HepG2 (cell line): ENCODE measurements around the gene FAM20A. TPM values are rescaled to one million over a fixed set of nuclear protein-coding genes. Genes with fewer than 3 reads are reported as not detected.

Source experiments
- GABPA ChIP-seq, 2 experiments: IDR thresholded peaks; 2 replicates each; pipeline ENCODE4 v1.6.1; 2011 to 2016; ENCODE audit warnings: low read depth in 2 of 2, low read length in 1 of 2, missing biosample characterization in 1 of 2, missing genetic modification characterization in 1 of 2
- GATAD2A ChIP-seq: IDR thresholded peaks from 2 replicates; pipeline ENCODE4 v1.6.1; 2016
- MYNN ChIP-seq: sonication (generic); formaldehyde crosslinking; IDR thresholded peaks from 2 replicates; pipeline ENCODE4 v1.4.0; 2020; ENCODE audit warnings: mild to moderate bottlenecking, low read depth, missing genetic modification reagents
- NCOA5 ChIP-seq: sonication (generic); formaldehyde crosslinking; IDR thresholded peaks from 2 replicates; pipeline ENCODE4 v1.4.0; 2020; ENCODE audit warnings: missing genetic modification reagents
- ZFP36 ChIP-seq: fragments of 150-350 bp; IDR thresholded peaks from 2 replicates; pipeline ENCODE4 v1.6.1; 2018; ENCODE audit warnings: borderline replicate concordance, low read length, low read depth; ENCODE audit not compliant: partially characterized antibody
- ZFP90 ChIP-seq: sonication (generic); formaldehyde crosslinking; IDR thresholded peaks from 2 replicates; pipeline ENCODE4 v1.8.0; 2022; ENCODE audit warnings: missing genetic modification reagents, mild to moderate bottlenecking, inconsistent platforms, borderline replicate concordance
- ZNF260 ChIP-seq: sonication (generic); formaldehyde crosslinking; IDR thresholded peaks from 2 replicates; pipeline ENCODE4 v1.4.0; 2020; ENCODE audit warnings: missing genetic modification reagents, low read depth, mild to moderate bottlenecking, borderline replicate concordance
- ZNF292 ChIP-seq: sonication (generic); formaldehyde crosslinking; IDR thresholded peaks from 2 replicates; pipeline ENCODE4 v1.8.1; 2022; ENCODE audit warnings: mild to moderate bottlenecking, low read depth, missing genetic modification reagents, borderline replicate concordance
- ZNF33B ChIP-seq: sonication (generic); formaldehyde crosslinking; IDR thresholded peaks from 2 replicates; pipeline ENCODE4 v1.5.1; 2020; ENCODE audit warnings: mild to moderate bottlenecking, missing genetic modification reagents
- ZNF687 ChIP-seq: sonication (generic); formaldehyde crosslinking; IDR thresholded peaks from 2 replicates; pipeline ENCODE4 v1.5.1; 2020; ENCODE audit warnings: mild to moderate bottlenecking, missing genetic modification reagents, moderate library complexity
- ZNF766 ChIP-seq: sonication (generic); formaldehyde crosslinking; IDR thresholded peaks from 2 replicates; pipeline ENCODE4 v1.5.0; 2020; ENCODE audit warnings: missing genetic modification reagents, borderline replicate concordance
- ZNF790 ChIP-seq: sonication (generic); formaldehyde crosslinking; IDR thresholded peaks from 2 replicates; pipeline ENCODE4 v1.8.0; 2022; ENCODE audit warnings: missing genetic modification reagents, mild to moderate bottlenecking, borderline replicate concordance
- ZNF839 ChIP-seq: sonication (generic); formaldehyde crosslinking; IDR thresholded peaks from 2 replicates; pipeline ENCODE4 v1.4.0; 2020; ENCODE audit warnings: missing genetic modification reagents, mild to moderate bottlenecking, borderline replicate concordance
- polyA plus RNA-seq, 8 experiments: library from polyadenylated mRNA; depleted of rRNA in 3 of 8; stranded (reverse) in 7 of 8; unstranded in 1 of 8; fragments of >200 nt; fragmentation: Illumina TruSeq in 4 of 8; extraction: Trizol in 4 of 8; gene quantifications; 2 replicates each; pipeline versions ENCODE4 v1.2.1 to v1.2.3, GENCODE V29; 2011 to 2016; ENCODE audit warnings: low read depth in 4 of 8, missing spikeins in 1 of 8, mixed read lengths in 1 of 8; ENCODE audit not compliant: insufficient read depth in 1 of 8
- total RNA-seq, 5 experiments: library from RNA; depleted of rRNA; stranded (reverse); fragments of >200 nt; fragmentation: Illumina TruSeq; extraction: Trizol; gene quantifications; 2 replicates each; pipeline ENCODE4 v1.2.3, GENCODE V29; 2016; ENCODE audit warnings: low read depth in 1 of 5
- TF ChIP-seq, protein P1 (sequence below): IDR thresholded peaks from 2 replicates; pipeline ENCODE4 v1.6.1; 2012; ENCODE audit warnings: low read length, improper control_type of control experiment
- TF ChIP-seq, protein P2 (sequence below): sonication (generic); formaldehyde crosslinking; IDR thresholded peaks from 2 replicates; pipeline ENCODE4 v1.8.1; 2022; ENCODE audit warnings: mild to moderate bottlenecking, missing genetic modification reagents
- TF ChIP-seq, protein P3 (sequence below): sonication (generic); formaldehyde crosslinking; IDR thresholded peaks from 2 replicates; pipeline ENCODE4 v1.4.0; 2020; ENCODE audit warnings: mild to moderate bottlenecking, missing genetic modification reagents
- TF ChIP-seq, protein P4 (sequence below): sonication (generic); formaldehyde crosslinking; IDR thresholded peaks from 2 replicates; pipeline ENCODE4 v1.8.1; 2023; ENCODE audit warnings: mild to moderate bottlenecking, moderate library complexity, missing genetic modification reagents

FAM20A gene
- total and polyA plus RNA-seq, 2 of the 13 experiments (the other 11 are each of a cell fraction or from before 2014, with no cell fraction given) = 9.3 to 20.7 TPM

GRCh38 chr17:68598545-68598961 is 2.6 kb downstream of the FAM20A start (continued):
- TF ChIP-seq ZNF292 (CRISPR knock-in tag) (no peak), GATAD2A (CRISPR knock-in tag) (0 out of 2 replicates have a peak, but pooled peaks have one; percentile 45), ZFP36 (no peak), ZNF260 (CRISPR knock-in tag) (no peak), ZNF687 (no peak), MYNN (no peak), GABPA (IDR thresholded peaks at IDR 0.05; ENCODE audit: low read depth, low read length) (no peak), GABPA (CRISPR knock-in tag; IDR thresholded peaks at IDR 0.05; ENCODE audit: low read depth) (no peak; the same call in 1 of the 2 replicates), ZNF839 (CRISPR knock-in tag) (no peak), ZNF766 (CRISPR knock-in tag) (no peak), NCOA5 (no peak), ZNF790 (no peak), ZNF33B (no peak), ZFP90 (CRISPR knock-in tag) (no peak)
- TF ChIP-seq, protein P1, sequence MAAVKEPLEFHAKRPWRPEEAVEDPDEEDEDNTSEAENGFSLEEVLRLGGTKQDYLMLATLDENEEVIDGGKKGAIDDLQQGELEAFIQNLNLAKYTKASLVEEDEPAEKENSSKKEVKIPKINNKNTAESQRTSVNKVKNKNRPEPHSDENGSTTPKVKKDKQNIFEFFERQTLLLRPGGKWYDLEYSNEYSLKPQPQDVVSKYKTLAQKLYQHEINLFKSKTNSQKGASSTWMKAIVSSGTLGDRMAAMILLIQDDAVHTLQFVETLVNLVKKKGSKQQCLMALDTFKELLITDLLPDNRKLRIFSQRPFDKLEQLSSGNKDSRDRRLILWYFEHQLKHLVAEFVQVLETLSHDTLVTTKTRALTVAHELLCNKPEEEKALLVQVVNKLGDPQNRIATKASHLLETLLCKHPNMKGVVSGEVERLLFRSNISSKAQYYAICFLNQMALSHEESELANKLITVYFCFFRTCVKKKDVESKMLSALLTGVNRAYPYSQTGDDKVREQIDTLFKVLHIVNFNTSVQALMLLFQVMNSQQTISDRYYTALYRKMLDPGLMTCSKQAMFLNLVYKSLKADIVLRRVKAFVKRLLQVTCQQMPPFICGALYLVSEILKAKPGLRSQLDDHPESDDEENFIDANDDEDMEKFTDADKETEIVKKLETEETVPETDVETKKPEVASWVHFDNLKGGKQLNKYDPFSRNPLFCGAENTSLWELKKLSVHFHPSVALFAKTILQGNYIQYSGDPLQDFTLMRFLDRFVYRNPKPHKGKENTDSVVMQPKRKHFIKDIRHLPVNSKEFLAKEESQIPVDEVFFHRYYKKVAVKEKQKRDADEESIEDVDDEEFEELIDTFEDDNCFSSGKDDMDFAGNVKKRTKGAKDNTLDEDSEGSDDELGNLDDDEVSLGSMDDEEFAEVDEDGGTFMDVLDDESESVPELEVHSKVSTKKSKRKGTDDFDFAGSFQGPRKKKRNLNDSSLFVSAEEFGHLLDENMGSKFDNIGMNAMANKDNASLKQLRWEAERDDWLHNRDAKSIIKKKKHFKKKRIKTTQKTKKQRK = no peak
- TF ChIP-seq, protein P2, sequence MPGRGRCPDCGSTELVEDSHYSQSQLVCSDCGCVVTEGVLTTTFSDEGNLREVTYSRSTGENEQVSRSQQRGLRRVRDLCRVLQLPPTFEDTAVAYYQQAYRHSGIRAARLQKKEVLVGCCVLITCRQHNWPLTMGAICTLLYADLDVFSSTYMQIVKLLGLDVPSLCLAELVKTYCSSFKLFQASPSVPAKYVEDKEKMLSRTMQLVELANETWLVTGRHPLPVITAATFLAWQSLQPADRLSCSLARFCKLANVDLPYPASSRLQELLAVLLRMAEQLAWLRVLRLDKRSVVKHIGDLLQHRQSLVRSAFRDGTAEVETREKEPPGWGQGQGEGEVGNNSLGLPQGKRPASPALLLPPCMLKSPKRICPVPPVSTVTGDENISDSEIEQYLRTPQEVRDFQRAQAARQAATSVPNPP (CRISPR knock-in tag) = 0 out of 2 replicates have a peak, but pooled peaks have one; percentile 30
- TF ChIP-seq, protein P3, sequence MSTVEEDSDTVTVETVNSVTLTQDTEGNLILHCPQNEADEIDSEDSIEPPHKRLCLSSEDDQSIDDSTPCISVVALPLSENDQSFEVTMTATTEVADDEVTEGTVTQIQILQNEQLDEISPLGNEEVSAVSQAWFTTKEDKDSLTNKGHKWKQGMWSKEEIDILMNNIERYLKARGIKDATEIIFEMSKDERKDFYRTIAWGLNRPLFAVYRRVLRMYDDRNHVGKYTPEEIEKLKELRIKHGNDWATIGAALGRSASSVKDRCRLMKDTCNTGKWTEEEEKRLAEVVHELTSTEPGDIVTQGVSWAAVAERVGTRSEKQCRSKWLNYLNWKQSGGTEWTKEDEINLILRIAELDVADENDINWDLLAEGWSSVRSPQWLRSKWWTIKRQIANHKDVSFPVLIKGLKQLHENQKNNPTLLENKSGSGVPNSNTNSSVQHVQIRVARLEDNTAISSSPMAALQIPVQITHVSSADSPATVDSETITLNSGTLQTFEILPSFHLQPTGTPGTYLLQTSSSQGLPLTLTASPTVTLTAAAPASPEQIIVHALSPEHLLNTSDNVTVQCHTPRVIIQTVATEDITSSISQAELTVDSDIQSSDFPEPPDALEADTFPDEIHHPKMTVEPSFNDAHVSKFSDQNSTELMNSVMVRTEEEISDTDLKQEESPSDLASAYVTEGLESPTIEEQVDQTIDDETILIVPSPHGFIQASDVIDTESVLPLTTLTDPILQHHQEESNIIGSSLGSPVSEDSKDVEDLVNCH (CRISPR knock-in tag) = no peak
- TF ChIP-seq, protein P4, sequence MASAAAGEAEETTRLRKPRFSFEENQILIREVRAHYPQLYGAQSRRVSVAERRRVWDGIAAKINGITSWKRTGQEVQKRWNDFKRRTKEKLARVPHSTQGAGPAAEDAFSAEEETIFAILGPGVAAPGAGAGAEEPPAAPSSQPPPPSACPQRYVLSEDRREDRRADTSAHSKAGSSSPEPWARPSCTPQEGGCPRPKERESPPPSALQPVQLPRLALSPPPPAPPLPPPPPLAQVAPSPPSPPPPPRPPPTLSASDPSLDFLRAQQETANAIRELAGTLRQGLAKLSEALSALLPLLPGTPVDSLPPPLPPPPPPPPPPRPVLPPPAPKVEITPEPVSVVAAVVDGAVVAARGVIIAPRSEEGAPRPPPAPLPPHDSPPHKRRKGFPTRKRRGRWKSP (CRISPR knock-in tag) = no peak
